K562 (cell line): ENCODE data around the gene FGF5. TPM values are rescaled to one million over a fixed set of nuclear protein-coding genes. Genes with fewer than 3 reads are reported as not detected.

ENCODE experiments used
- PML ChIP-seq: IDR thresholded peaks from 2 replicates; pipeline ENCODE4 v1.6.1; 2012; ENCODE audit warnings: low read length, inconsistent platforms
- polyA plus RNA-seq, 8 experiments: library from polyadenylated mRNA; depleted of rRNA in 4 of 8; stranded (reverse) in 5 of 8; unstranded in 3 of 8; fragments of >200 nt; fragmentation: Nextera tagmentation in 2 of 8; fragmentation: Illumina TruSeq in 1 of 8; extraction: Ambion mirVana in 2 of 8; extraction: Trizol in 1 of 8; gene quantifications; 2 replicates each; pipeline versions ENCODE4 v1.2.1 to v1.2.3, GENCODE V29; 2011 to 2014; ENCODE audit warnings: inconsistent platforms in 1 of 8, missing spikeins in 1 of 8
- total RNA-seq, 7 experiments: library from RNA; depleted of rRNA in 6 of 7; stranded (reverse); fragments of >200 nt in 6 of 7; fragmentation: Illumina TruSeq in 2 of 7; extraction: Trizol in 2 of 7; gene quantifications; 2 replicates each; pipeline versions ENCODE4 v1.2.1 to v1.2.3, GENCODE V29; 2011 to 2021; ENCODE audit warnings: low replicate concordance in 1 of 7
- TF ChIP-seq, protein P1 (sequence below): sonication (generic); formaldehyde crosslinking; IDR thresholded peaks from 2 replicates; pipeline ENCODE4 v1.8.0; 2023; ENCODE audit warnings: missing genetic modification reagents, mild to moderate bottlenecking, borderline replicate concordance
- TF ChIP-seq, protein P2 (sequence below): sonication (generic); formaldehyde crosslinking; IDR thresholded peaks from 2 replicates; pipeline ENCODE4 v1.8.1; 2023; ENCODE audit warnings: mild to moderate bottlenecking, missing genetic modification reagents
- TF ChIP-seq, protein P3 (sequence below): fragments of 250-450 bp; sonication (Bioruptor Pico); IDR thresholded peaks from 2 replicates; pipeline ENCODE4 v1.8.0; 2022; ENCODE audit warnings: moderate library complexity, mild to moderate bottlenecking, inconsistent platforms
- TF ChIP-seq, protein P4 (sequence below): fragments of 250-450 bp; sonication (Bioruptor Pico); IDR thresholded peaks from 2 replicates; pipeline ENCODE4 v1.4.0; 2020; ENCODE audit warnings: mild to moderate bottlenecking, moderate library complexity

FGF5 gene
- total and polyA plus RNA-seq, 9 of the 15 experiments (the other 6 are each of a cell fraction or from before 2014, with no cell fraction given), result 0.38 to 2.7 (median 1.1) TPM

DNA sequence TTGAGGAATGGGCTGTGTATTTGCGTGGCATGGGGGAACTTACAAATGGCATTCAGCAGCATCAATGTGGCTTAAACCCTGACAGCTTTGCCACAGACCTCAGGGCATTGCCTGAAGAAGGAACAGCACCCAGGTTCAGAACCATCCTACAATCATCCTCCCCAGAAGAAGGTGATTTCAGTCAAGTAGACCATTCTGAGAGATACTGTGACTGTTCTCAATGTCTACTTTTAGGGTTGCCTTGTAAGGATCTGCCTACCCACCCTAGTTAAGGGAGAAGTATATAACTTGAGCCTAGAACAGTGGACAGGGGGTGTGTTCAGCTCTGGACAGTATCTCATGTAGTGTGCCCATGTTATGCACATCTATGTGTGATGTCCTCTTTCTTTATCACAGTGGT is 1.6 kb upstream of the FGF5 start (continued):
- TF ChIP-seq, protein P1, sequence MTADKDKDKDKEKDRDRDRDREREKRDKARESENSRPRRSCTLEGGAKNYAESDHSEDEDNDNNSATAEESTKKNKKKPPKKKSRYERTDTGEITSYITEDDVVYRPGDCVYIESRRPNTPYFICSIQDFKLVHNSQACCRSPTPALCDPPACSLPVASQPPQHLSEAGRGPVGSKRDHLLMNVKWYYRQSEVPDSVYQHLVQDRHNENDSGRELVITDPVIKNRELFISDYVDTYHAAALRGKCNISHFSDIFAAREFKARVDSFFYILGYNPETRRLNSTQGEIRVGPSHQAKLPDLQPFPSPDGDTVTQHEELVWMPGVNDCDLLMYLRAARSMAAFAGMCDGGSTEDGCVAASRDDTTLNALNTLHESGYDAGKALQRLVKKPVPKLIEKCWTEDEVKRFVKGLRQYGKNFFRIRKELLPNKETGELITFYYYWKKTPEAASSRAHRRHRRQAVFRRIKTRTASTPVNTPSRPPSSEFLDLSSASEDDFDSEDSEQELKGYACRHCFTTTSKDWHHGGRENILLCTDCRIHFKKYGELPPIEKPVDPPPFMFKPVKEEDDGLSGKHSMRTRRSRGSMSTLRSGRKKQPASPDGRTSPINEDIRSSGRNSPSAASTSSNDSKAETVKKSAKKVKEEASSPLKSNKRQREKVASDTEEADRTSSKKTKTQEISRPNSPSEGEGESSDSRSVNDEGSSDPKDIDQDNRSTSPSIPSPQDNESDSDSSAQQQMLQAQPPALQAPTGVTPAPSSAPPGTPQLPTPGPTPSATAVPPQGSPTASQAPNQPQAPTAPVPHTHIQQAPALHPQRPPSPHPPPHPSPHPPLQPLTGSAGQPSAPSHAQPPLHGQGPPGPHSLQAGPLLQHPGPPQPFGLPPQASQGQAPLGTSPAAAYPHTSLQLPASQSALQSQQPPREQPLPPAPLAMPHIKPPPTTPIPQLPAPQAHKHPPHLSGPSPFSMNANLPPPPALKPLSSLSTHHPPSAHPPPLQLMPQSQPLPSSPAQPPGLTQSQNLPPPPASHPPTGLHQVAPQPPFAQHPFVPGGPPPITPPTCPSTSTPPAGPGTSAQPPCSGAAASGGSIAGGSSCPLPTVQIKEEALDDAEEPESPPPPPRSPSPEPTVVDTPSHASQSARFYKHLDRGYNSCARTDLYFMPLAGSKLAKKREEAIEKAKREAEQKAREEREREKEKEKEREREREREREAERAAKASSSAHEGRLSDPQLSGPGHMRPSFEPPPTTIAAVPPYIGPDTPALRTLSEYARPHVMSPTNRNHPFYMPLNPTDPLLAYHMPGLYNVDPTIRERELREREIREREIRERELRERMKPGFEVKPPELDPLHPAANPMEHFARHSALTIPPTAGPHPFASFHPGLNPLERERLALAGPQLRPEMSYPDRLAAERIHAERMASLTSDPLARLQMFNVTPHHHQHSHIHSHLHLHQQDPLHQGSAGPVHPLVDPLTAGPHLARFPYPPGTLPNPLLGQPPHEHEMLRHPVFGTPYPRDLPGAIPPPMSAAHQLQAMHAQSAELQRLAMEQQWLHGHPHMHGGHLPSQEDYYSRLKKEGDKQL (CRISPR knock-in tag), result no peak
- TF ChIP-seq, protein P2, sequence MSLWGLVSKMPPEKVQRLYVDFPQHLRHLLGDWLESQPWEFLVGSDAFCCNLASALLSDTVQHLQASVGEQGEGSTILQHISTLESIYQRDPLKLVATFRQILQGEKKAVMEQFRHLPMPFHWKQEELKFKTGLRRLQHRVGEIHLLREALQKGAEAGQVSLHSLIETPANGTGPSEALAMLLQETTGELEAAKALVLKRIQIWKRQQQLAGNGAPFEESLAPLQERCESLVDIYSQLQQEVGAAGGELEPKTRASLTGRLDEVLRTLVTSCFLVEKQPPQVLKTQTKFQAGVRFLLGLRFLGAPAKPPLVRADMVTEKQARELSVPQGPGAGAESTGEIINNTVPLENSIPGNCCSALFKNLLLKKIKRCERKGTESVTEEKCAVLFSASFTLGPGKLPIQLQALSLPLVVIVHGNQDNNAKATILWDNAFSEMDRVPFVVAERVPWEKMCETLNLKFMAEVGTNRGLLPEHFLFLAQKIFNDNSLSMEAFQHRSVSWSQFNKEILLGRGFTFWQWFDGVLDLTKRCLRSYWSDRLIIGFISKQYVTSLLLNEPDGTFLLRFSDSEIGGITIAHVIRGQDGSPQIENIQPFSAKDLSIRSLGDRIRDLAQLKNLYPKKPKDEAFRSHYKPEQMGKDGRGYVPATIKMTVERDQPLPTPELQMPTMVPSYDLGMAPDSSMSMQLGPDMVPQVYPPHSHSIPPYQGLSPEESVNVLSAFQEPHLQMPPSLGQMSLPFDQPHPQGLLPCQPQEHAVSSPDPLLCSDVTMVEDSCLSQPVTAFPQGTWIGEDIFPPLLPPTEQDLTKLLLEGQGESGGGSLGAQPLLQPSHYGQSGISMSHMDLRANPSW, result no peak
- TF ChIP-seq, protein P3, sequence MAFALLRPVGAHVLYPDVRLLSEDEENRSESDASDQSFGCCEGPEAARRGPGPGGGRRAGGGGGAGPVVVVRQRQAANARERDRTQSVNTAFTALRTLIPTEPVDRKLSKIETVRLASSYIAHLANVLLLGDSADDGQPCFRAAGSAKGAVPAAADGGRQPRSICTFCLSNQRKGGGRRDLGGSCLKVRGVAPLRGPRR (CRISPR knock-in tag), result no peak
- TF ChIP-seq PML, result no peak
- TF ChIP-seq, protein P4, sequence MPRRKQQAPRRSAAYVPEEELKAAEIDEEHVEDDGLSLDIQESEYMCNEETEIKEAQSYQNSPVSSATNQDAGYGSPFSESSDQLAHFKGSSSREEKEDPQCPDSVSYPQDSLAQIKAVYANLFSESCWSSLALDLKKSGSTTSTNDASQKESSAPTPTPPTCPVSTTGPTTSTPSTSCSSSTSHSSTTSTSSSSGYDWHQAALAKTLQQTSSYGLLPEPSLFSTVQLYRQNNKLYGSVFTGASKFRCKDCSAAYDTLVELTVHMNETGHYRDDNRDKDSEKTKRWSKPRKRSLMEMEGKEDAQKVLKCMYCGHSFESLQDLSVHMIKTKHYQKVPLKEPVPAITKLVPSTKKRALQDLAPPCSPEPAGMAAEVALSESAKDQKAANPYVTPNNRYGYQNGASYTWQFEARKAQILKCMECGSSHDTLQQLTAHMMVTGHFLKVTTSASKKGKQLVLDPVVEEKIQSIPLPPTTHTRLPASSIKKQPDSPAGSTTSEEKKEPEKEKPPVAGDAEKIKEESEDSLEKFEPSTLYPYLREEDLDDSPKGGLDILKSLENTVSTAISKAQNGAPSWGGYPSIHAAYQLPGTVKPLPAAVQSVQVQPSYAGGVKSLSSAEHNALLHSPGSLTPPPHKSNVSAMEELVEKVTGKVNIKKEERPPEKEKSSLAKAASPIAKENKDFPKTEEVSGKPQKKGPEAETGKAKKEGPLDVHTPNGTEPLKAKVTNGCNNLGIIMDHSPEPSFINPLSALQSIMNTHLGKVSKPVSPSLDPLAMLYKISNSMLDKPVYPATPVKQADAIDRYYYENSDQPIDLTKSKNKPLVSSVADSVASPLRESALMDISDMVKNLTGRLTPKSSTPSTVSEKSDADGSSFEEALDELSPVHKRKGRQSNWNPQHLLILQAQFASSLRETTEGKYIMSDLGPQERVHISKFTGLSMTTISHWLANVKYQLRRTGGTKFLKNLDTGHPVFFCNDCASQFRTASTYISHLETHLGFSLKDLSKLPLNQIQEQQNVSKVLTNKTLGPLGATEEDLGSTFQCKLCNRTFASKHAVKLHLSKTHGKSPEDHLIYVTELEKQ (CRISPR knock-in tag), result no peak
- TF ChIP-seq, all 486 proteins: peak for 0
